H9 (cell line): Measurements from ENCODE around the gene MEI4. TPM values are rescaled to one million over a fixed set of nuclear protein-coding genes. Genes with fewer than 3 reads are reported as not detected.

Experiments
- DNase-seq: peaks from one replicate; pipeline ENCODE4 v3.0.0-alpha.2; 2017
- H2AFZ ChIP-seq: one replicate; pipeline ENCODE4 v1.6.1; 2013; ENCODE audit warnings: mild to moderate bottlenecking, low read length, control low read depth, moderate library complexity
- H2AK5ac ChIP-seq: 2 replicates; pipeline ENCODE4 v1.6.1; 2013; ENCODE audit warnings: low read length, control low read depth, mixed read lengths; ENCODE audit not compliant: insufficient read length
- H2BK120ac ChIP-seq: one replicate; pipeline ENCODE4 v1.6.1; 2013; ENCODE audit warnings: low read depth, mild to moderate bottlenecking, low read length, control low read depth, inconsistent platforms; ENCODE audit not compliant: poor library complexity, severe bottlenecking
- H2BK12ac ChIP-seq: 2 replicates; pipeline ENCODE4 v1.6.1; 2013; ENCODE audit warnings: low read length, control low read depth, mixed read lengths, low read depth; ENCODE audit not compliant: insufficient read length
- H2BK15ac ChIP-seq: 2 replicates; pipeline ENCODE4 v1.6.1; 2013; ENCODE audit warnings: low read depth, low read length, control low read depth
- H2BK20ac ChIP-seq: one replicate; pipeline ENCODE4 v1.6.1; 2013; ENCODE audit warnings: low read depth, mild to moderate bottlenecking, low read length, control low read depth, inconsistent platforms; ENCODE audit not compliant: poor library complexity, severe bottlenecking
- H2BK5ac ChIP-seq: 2 replicates; pipeline ENCODE4 v1.6.1; 2013; ENCODE audit warnings: low read length, control low read depth, mixed read lengths; ENCODE audit not compliant: insufficient read length
- H3K14ac ChIP-seq: 2 replicates; pipeline ENCODE4 v1.6.1; 2013; ENCODE audit warnings: low read length, control low read depth; ENCODE audit not compliant: insufficient read depth
- H3K18ac ChIP-seq: 2 replicates; pipeline ENCODE4 v1.6.1; 2013; ENCODE audit warnings: low read depth, mild to moderate bottlenecking, mixed read lengths, low read length, control low read depth; ENCODE audit not compliant: insufficient read length
- H3K23ac ChIP-seq: 2 replicates; pipeline ENCODE4 v1.6.1; 2013; ENCODE audit warnings: low read length, control low read depth, mixed read lengths, low read depth; ENCODE audit not compliant: insufficient read length
- H3K23me2 ChIP-seq: 2 replicates; pipeline ENCODE4 v1.6.1; 2013; ENCODE audit warnings: low read depth, mild to moderate bottlenecking, mixed read lengths, low read length, control low read depth; ENCODE audit not compliant: insufficient read length, poor library complexity, severe bottlenecking
- H3K27ac ChIP-seq: 2 replicates; pipeline ENCODE4 v1.5.1; 2013; ENCODE audit warnings: low read length, control low read depth, mixed read lengths, low read depth; ENCODE audit not compliant: insufficient read length
- H3K27me3 ChIP-seq: 2 replicates; pipeline ENCODE4 v1.6.1; 2013; ENCODE audit warnings: low read length, control low read depth, inconsistent platforms; ENCODE audit not compliant: insufficient read depth
- H3K4ac ChIP-seq: 2 replicates; pipeline ENCODE4 v1.6.1; 2013; ENCODE audit warnings: low read depth, mild to moderate bottlenecking, control low read depth, inconsistent platforms, low read length, moderate library complexity
- H3K4me1 ChIP-seq: 2 replicates; pipeline ENCODE4 v1.6.1; 2013; ENCODE audit warnings: low read length, control low read depth, inconsistent platforms; ENCODE audit not compliant: insufficient read depth
- H3K4me2 ChIP-seq: 2 replicates; pipeline ENCODE4 v1.6.1; 2013; ENCODE audit warnings: low read length, control low read depth, mixed read lengths; ENCODE audit not compliant: insufficient read length, insufficient read depth
- H3K56ac ChIP-seq: 2 replicates; pipeline ENCODE4 v1.6.1; 2013; ENCODE audit warnings: low read depth, mild to moderate bottlenecking, mixed read lengths, low read length, control low read depth; ENCODE audit not compliant: insufficient read length
- H3K79me1 ChIP-seq: 2 replicates; pipeline ENCODE4 v1.6.1; 2013; ENCODE audit warnings: low read depth, mild to moderate bottlenecking, moderate library complexity, low read length, control low read depth, inconsistent platforms; ENCODE audit not compliant: insufficient read depth, poor library complexity, severe bottlenecking
- H3K79me2 ChIP-seq: 2 replicates; pipeline ENCODE4 v1.6.1; 2013; ENCODE audit warnings: low read length, control low read depth, inconsistent platforms; ENCODE audit not compliant: insufficient read depth
- H3K9ac ChIP-seq: 2 replicates; pipeline ENCODE4 v1.6.1; 2013; ENCODE audit warnings: low read length, control low read depth, mixed read lengths; ENCODE audit not compliant: insufficient read length; ENCODE audit errors: extremely low read depth
- H3K9me3 ChIP-seq: one replicate; pipeline ENCODE4 v1.6.1; 2013; ENCODE audit warnings: low read depth, low read length, inconsistent platforms; ENCODE audit not compliant: control insufficient read depth
- H3T11ph ChIP-seq: one replicate; pipeline ENCODE4 v1.6.1; 2013; ENCODE audit warnings: mild to moderate bottlenecking, low read length, control low read depth, inconsistent platforms
- H4K20me1 ChIP-seq: one replicate; pipeline ENCODE4 v1.6.1; 2013; ENCODE audit not compliant: control insufficient read depth, insufficient read length, insufficient read depth
- H4K5ac ChIP-seq: 2 replicates; pipeline ENCODE4 v1.6.1; 2013; ENCODE audit warnings: low read depth, mild to moderate bottlenecking, mixed read lengths, low read length, control low read depth; ENCODE audit not compliant: insufficient read length
- H4K8ac ChIP-seq: replicated peaks from 2 replicates; pipeline ENCODE4 v1.6.1; 2013; ENCODE audit warnings: low read length, control low read depth, mixed read lengths, low read depth; ENCODE audit not compliant: insufficient read length
- H4K91ac ChIP-seq: 2 replicates; pipeline ENCODE4 v1.6.1; 2013; ENCODE audit warnings: low read depth, mild to moderate bottlenecking, moderate library complexity, mixed read lengths, low read length, control low read depth; ENCODE audit not compliant: insufficient read length
- H3K27ac Mint-ChIP-seq, 3 experiments: 2 replicates in 2 of 3; 3 replicates in 1 of 3; pipeline ENCODE4 v1.8.0; 2020 to 2021; ENCODE audit warnings: mixed read lengths in 3 of 3, mild to moderate bottlenecking in 1 of 3, moderate library complexity in 1 of 3
- H3K27me3 Mint-ChIP-seq: 2 replicates; pipeline ENCODE4 v1.8.0; 2021; ENCODE audit warnings: low read depth, mild to moderate bottlenecking, moderate library complexity, mixed read lengths
- H3K36me3 Mint-ChIP-seq, 3 experiments: 2 replicates in 2 of 3; 3 replicates in 1 of 3; pipeline ENCODE4 v1.8.0; 2020 to 2021; ENCODE audit warnings: low read depth in 3 of 3, mixed read lengths in 3 of 3; ENCODE audit not compliant: insufficient read depth in 1 of 3
- H3K4me1 Mint-ChIP-seq, 2 experiments: 2 replicates each; pipeline ENCODE4 v1.8.0; 2020; ENCODE audit warnings: mixed read lengths in 2 of 2
- H3K4me3 Mint-ChIP-seq, 2 experiments: 2 replicates in 1 of 2; 3 replicates in 1 of 2; pipeline ENCODE4 v1.8.0; 2020 to 2021; ENCODE audit warnings: mild to moderate bottlenecking in 2 of 2, mixed read lengths in 2 of 2, moderate library complexity in 1 of 2
- H3K9me3 Mint-ChIP-seq, 2 experiments: 2 replicates in 1 of 2; 3 replicates in 1 of 2; pipeline ENCODE4 v1.8.0; 2020; ENCODE audit warnings: mild to moderate bottlenecking in 2 of 2, mixed read lengths in 2 of 2, moderate library complexity in 1 of 2
- CTCF ChIP-seq: fragments of 200-600 bp; sonication (generic); conservative IDR thresholded peaks from 3 replicates; pipeline ENCODE4 v1.8.0; 2021; ENCODE audit warnings: antibody characterized with exemption, mild to moderate bottlenecking
- WGBS: extraction: QIAGEN DNeasy Blood & Tissue Kit; methylation state at CpG from one replicate; pipeline ENCODE4 v1.1.7; 2013; ENCODE audit warnings: missing lambda C conversion rate, low lambda C conversion rate, mixed read lengths; ENCODE audit not compliant: insufficient read length; ENCODE audit errors: extremely low coverage; 5-methylcytosine and 5-hydroxymethylcytosine counted together
- total RNA-seq: library from RNA; stranded (reverse); gene quantifications from 2 replicates; pipeline ENCODE4 v1.2.1, GENCODE V29; 2021

MEI4 gene
- total RNA-seq, 1 experiment from 2014 or later, result 0.55 TPM

GRCh38 chr6:77876300-77876699, 223.5 kb downstream of the MEI4 start:
- Histone ChIP-seq H3K23me2 (no peaks in the 10 kb centered on the region), H4K91ac (no peak overlapping the region), H2AK5ac (no peak overlapping the region), H3K79me2 (no peaks in the 10 kb centered on the region), H3K4ac (no peak overlapping the region), H3K23ac (no peak overlapping the region), H4K8ac (no peak overlapping the region), H3K9me3 (no peaks in the 10 kb centered on the region), H3K18ac (no peak overlapping the region), H4K20me1 (no peaks in the 10 kb centered on the region), H3T11ph (no peak overlapping the region), H2BK15ac (no peak overlapping the region), H2BK120ac (no peak overlapping the region), H2BK12ac (no peak overlapping the region), H2AFZ (no peak overlapping the region), H3K4me1 (no peaks in the 10 kb centered on the region), H3K9ac (no peak overlapping the region), H2BK5ac (no peak overlapping the region), H3K56ac (no peak overlapping the region), H3K27me3 (no peaks in the 10 kb centered on the region), H3K4me2 (no peak overlapping the region), H3K79me1 (no peaks in the 10 kb centered on the region), H4K5ac (no peak overlapping the region), H3K14ac (no peak overlapping the region), H3K27ac (no peak overlapping the region), H2BK20ac (no peak overlapping the region)
- TF ChIP-seq CTCF, result no peak
- Mint-ChIP-seq H3K4me1 (peaks cover 0 to 3% of the 10 kb centered on the region in 2 experiments; a peak in 1 of 4 replicates), H3K36me3 (no peaks in the 10 kb centered on the region), H3K27ac (no peak overlapping the region), H3K4me3 (no peak overlapping the region), H3K9me3 (peaks cover 2 to 3% of the 10 kb centered on the region in 2 experiments; a peak in 3 of 5 replicates), H3K27me3 (no peaks in the 10 kb centered on the region)
- WGBS, result no CpG with 5 or more reads among the region's 2 CpGs
- no peak for DNase-seq
